BJ (cell line): Measurements from ENCODE around the gene ERI3. TPM values are rescaled to one million over a fixed set of nuclear protein-coding genes. Genes with fewer than 3 reads are reported as not detected.

ENCODE experiments used
- CTCF ChIA-PET: fragments of 350-600 bp; formaldehyde crosslinking; extraction: SDS; loops from one replicate; lab custom pipeline; 2021; ENCODE audit warnings: antibody characterized with exemption, inconsistent platforms; lab: Yijun Ruan, JAX
- POLR2A ChIA-PET: fragments of 300-600 bp; sonication (Branson Sonifier 250); formaldehyde crosslinking; extraction: SDS; loops from one replicate; lab custom pipeline; 2021; ENCODE audit warnings: antibody characterized with exemption; lab: Charles Lee
- DNase-seq: peaks from one replicate; pipeline ENCODE4 v3.0.0-alpha.2; 2011; ENCODE audit warnings: low read depth
- H3K27me3 ChIP-seq: 2 replicates; pipeline ENCODE4 v1.6.0; 2011; ENCODE audit warnings: low read length; ENCODE audit not compliant: control insufficient read depth, insufficient read depth
- H3K36me3 ChIP-seq: 2 replicates; pipeline ENCODE4 v1.5.1; 2011; ENCODE audit warnings: low read length; ENCODE audit not compliant: control insufficient read depth, insufficient read depth
- H3K4me3 ChIP-seq: 2 replicates; pipeline ENCODE4 v1.5.1; 2011; ENCODE audit warnings: low read depth, mild to moderate bottlenecking, control low read depth, low read length
- polyA plus RNA-seq: library from polyadenylated mRNA; depleted of rRNA; stranded (reverse); fragments of >200 nt; gene quantifications from 2 replicates; pipeline ENCODE4 v1.2.3, GENCODE V29; 2011
- TF ChIP-seq, protein P1 (sequence below): IDR thresholded peaks from 2 replicates; pipeline ENCODE4 v1.5.1; 2011; ENCODE audit warnings: low read depth, mild to moderate bottlenecking, control low read depth, inconsistent platforms, low read length, moderate library complexity; ENCODE audit not compliant: insufficient read depth

ERI3 gene
- polyA plus RNA-seq, 1 experiment: 75.4 TPM

DNA sequence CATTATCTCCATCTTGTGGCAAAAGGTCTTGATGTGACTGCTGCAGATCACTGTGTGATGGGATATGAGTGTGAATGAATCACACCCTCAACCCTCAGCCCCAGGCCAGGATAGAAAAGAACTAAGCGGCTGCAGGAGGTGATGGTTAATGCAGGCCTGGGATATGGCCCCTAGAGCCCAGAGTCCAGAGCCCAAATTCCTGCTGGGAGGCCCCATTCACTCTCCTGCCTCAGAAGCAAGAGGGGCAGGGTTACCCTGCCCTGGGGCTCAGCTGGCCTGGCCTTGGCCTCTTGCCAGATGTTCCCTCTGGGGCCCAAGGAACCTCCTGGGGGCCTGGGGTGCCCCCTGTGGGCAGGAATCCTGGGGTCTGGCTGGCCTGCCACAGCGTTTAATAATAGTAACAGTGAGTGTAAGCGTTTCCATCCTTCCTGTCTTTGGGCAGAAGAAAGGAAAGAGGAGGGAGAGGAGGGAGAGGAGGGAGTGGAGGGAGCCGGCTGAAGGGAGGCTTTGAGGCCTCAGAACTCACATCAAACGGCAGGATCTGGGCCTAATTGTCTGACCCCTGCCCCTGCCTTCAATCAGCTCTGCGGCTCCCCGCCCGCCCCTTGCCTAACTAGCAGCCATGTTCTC is 115.6 kb downstream of the ERI3 start:
- DNase-seq: no peak
- no peaks in the 10 kb centered on the region for H3K27me3 ChIP-seq
- peaks cover 2% of the 10 kb centered on the region; the same call in 1 of the 2 replicates for H3K36me3 ChIP-seq
- H3K4me3 ChIP-seq: no peak overlapping the region
- CTCF ChIA-PET: interaction anchor here (0.8 to 8.1 kb wide), 13 partner anchors 8 to 99 kb away, joined by 3 to 88 read pairs (median 6); partner anchors contain the start of gene DMAP1
- POLR2A ChIA-PET: no interaction called here
- TF ChIP-seq, protein P1, sequence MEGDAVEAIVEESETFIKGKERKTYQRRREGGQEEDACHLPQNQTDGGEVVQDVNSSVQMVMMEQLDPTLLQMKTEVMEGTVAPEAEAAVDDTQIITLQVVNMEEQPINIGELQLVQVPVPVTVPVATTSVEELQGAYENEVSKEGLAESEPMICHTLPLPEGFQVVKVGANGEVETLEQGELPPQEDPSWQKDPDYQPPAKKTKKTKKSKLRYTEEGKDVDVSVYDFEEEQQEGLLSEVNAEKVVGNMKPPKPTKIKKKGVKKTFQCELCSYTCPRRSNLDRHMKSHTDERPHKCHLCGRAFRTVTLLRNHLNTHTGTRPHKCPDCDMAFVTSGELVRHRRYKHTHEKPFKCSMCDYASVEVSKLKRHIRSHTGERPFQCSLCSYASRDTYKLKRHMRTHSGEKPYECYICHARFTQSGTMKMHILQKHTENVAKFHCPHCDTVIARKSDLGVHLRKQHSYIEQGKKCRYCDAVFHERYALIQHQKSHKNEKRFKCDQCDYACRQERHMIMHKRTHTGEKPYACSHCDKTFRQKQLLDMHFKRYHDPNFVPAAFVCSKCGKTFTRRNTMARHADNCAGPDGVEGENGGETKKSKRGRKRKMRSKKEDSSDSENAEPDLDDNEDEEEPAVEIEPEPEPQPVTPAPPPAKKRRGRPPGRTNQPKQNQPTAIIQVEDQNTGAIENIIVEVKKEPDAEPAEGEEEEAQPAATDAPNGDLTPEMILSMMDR: peak; percentile 58

DNA sequence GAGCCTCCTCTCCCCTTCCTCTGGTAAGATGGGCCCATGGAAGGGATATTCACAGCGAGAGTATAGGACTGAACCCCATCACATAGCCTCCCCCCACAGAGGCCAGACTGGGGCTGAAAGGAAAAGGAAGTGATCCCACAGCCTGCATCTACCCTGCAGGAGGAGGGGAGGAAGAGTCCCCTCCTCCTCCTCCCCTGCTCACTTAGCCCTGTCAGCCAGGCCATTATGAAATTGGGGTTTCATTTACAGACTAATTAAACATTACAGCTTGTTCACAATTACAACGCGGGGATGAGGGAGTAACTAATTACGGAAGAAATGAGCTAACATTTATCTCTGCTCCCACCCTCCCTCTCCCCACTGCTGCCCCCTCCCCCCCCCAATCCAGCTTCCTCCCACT is 116.4 kb downstream of the ERI3 start:
- H3K4me3 ChIP-seq: no peak overlapping the region
- peaks cover 2% of the 10 kb centered on the region; the same call in 1 of the 2 replicates for H3K36me3 ChIP-seq
- DNase-seq: no peak
- TF ChIP-seq, protein P1: no peak
- ChIA-PET CTCF (interaction anchor here (0.8 to 8.1 kb wide), 17 partner anchors 9 to 749 kb away, joined by 3 to 88 read pairs (median 4); partner anchors contain the start of gene DMAP1), POLR2A (interaction anchor here (0.6 kb wide), 1 partner anchor 351 kb away, joined by 3 read pairs; no protein-coding TSS in a partner anchor)
- H3K27me3 ChIP-seq: no peaks in the 10 kb centered on the region

DNA sequence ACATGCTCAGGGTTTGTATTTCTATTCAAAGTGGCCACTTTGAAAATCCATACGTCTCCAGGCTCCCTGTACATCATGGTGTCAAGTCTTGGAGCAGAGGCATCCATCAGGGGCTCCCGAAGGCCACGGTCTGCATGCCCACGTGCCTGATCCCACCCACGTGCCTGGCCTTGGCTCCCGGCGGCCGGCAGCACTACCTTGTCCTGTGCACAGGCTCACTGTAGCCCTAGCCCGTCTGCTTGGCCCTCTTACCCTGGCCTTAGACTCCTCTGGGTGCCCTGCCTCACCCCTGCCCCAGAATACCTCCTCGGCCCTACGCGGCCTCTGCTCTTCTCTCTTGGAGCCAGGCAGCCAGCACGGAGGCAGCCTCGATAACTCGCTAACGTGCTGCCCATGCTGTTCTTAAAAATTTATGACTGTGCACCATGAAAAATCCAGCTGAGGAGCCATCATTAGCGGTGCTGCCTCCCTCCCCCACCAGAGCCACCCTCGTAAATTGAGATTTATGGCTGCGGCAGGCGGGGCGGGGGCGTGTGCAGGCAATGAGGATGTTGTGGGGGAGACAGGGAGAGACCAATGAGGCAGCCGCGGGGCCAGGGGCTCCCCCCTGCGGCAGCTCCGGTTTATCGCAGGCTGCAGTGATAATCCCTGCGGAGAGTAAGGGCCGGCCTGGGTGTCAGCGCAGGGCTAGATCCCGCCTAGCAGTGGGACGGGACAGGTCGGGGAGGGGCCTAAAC is 117.2 kb downstream of the ERI3 start:
- TF ChIP-seq, protein P1: peak; percentile 91
- ChIA-PET CTCF (interaction anchor here (0.6 to 8.1 kb wide), 19 partner anchors 10 to 748 kb away, joined by 3 to 88 read pairs (median 3); partner anchors contain the start of gene DMAP1), POLR2A (no interaction called here)
- DNase-seq: peak; percentile 52
- no peaks in the 10 kb centered on the region for H3K27me3 ChIP-seq
- no peak overlapping the region for H3K4me3 ChIP-seq
- H3K36me3 ChIP-seq: peaks cover 2% of the 10 kb centered on the region; the same call in 1 of the 2 replicates

GRCh38 chr1:44236490-44237272 is 118.4 kb downstream of the ERI3 start:
- H3K27me3 ChIP-seq: no peaks in the 10 kb centered on the region
- no peak for DNase-seq
- peaks cover 2% of the 10 kb centered on the region; the same call in 1 of the 2 replicates for H3K36me3 ChIP-seq
- no peak overlapping the region for H3K4me3 ChIP-seq
- ChIA-PET POLR2A (no interaction called here), CTCF (interaction anchor here (0.6 to 8.1 kb wide), 6 partner anchors 11 to 90 kb away, joined by 3 to 88 read pairs (median 14); no protein-coding TSS in a partner anchor)
- TF ChIP-seq, protein P1: no peak
